HG02870 (cell line): ENCODE results near the gene VWA7.
"Not testable (repeated sequence)": the region's sequence is repeated elsewhere in the genome, so short reads cannot be mapped to it uniquely, and the experiment has no call there.

Source experiments
- ATAC-seq: cut with Tn5 transposase; IDR thresholded peaks from one replicate; pipeline ENCODE4 v1.9.1; 2021; ENCODE audit warnings: mild to moderate bottlenecking, moderate library complexity; ENCODE audit not compliant: unreplicated experiment

The VWA7 gene, protein sequence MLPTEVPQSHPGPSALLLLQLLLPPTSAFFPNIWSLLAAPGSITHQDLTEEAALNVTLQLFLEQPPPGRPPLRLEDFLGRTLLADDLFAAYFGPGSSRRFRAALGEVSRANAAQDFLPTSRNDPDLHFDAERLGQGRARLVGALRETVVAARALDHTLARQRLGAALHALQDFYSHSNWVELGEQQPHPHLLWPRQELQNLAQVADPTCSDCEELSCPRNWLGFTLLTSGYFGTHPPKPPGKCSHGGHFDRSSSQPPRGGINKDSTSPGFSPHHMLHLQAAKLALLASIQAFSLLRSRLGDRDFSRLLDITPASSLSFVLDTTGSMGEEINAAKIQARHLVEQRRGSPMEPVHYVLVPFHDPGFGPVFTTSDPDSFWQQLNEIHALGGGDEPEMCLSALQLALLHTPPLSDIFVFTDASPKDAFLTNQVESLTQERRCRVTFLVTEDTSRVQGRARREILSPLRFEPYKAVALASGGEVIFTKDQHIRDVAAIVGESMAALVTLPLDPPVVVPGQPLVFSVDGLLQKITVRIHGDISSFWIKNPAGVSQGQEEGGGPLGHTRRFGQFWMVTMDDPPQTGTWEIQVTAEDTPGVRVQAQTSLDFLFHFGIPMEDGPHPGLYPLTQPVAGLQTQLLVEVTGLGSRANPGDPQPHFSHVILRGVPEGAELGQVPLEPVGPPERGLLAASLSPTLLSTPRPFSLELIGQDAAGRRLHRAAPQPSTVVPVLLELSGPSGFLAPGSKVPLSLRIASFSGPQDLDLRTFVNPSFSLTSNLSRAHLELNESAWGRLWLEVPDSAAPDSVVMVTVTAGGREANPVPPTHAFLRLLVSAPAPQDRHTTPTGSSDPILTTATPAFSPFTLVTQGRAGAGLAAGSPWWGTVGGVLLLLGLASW

DNA sequence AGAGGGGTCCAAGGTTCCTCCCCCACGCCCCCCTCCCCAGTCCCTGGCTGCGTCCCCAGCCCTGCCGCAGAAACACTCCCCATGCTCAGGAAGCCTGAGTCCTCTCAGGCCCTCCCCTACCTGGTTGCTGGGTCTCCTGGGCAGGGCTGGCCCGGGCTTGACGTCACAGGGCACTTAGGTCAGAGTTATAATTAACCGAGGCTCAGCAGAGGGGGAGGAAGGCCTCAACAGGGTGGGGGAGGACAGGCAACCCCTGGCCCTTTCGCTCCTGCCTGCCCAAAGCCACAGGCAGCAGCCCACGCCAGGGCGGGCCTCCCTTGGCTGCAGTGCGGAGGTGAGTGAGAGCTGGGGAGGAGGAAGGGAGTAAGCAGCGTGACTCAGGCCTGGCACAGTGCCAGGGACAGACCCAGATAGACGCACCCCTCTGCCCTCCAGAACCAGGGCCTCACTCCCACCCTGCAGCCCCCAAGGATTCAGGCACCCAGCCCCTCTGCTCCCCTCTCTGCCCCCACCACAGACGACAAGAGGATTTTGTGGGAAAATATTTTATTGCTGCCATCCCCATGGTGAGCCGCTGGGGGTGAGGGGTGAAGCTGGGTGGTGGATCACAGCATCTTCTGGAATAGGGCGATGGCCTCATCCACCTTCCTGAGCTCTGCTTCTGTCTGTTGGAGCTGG, at the start of gene VWA7:
VWA7 (minus strand) TSS at position 340 of the 678 bp plus-strand sequence. CDS start 549 bp downstream, outside the sequence.
- peak; percentile 63 for ATAC-seq

GRCh38 chr6:31826793-31827285, 49.7 kb upstream of the VWA7 start:
- ATAC-seq, result no peak

DNA sequence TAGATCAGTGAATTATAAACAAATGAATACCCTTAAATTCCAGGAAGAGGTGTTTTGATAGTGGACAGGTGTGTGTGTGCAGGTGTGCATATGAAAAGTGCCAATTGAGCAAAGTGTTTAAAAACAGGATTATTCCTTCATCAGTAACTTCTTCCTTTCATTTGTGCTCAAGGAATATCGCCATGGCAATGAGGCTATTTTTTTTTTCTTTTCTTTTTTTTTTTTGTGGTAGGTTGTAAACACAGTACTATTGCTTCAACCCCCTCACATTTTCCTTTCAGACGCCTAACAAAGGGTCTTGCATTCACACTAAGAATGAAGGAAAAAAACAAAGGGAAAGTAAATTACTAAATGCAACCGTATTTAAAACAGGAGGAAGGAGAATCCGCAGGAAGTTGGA, 48.4 kb upstream of the VWA7 start:
- ATAC-seq, result no peak

DNA sequence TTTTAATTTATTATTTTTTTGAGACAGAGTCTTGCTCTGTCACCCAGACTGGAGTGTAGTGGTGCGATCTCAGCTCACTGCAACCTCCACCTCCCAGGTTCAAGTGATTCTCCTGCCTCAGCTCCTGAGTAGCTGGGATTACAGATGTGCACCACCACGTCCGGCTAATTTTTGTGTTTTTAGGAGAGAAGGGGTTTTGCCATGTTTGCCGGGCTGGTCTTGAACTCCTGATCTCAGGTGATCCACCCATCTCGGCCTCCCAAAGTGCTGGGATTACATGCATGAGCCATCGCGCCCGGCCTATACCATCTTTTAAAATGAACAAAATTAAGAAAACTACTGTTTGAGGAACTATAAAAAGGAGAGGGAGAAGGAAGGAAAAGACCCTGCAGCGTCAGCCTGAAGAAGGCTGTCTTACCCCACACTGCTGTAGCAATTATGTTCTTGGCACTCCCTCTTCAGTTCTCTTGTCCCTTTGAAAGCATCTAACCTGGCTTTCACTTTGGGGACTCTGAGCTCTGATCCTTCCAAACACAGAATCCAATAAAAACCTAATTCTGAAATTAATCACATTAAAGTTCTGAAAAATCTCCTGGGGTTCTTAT, 46.6 kb upstream of the VWA7 start:
- ATAC-seq, result not testable (repeated sequence)

DNA sequence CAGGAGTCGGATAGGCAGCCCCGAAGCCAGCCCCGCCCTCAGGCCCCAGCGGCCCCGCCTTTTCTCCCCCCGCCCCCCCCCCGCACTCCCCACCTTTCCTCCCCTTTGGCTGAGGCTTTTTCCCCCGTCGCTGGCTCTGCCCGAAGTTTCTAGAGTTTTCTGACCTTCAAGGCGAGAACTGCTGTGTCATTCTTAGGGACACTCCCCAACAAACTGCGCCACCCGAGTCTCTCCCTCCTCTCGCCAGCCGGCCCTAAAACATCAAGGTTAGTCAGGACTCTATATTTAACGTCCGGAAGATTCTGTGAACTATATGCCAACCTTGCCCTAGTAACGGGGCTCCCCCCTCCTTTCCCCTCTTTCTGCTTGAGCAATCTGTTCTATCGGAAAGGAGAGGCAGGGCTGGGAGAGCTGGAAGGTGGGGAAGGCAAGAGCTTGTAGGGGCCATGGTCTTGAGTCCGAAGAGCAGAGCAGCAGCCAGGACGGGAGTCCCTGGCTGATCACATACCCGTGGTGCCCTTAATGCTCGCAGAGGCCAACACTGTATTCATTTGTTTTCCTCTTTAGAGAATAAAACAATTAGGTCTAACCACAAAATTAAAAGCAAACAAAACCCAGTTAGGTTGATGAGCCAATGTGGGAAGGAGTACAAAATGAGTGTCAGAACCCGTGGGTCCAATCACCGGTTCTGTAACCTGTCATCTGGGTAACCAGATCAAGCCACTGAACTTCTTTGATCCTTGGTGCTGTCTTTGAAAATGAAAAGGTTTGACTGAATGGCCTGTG, 45.1 kb upstream of the VWA7 start:
- ATAC-seq, result no peak

- ATAC-seq, result no peak
These were observed 44.3 kb upstream of the VWA7 start for GRCh38 chr6:31821301-31822035.

GRCh38 chr6:31820399-31820798, 43.3 kb upstream of the VWA7 start:
- ATAC-seq, result not testable (repeated sequence)

DNA sequence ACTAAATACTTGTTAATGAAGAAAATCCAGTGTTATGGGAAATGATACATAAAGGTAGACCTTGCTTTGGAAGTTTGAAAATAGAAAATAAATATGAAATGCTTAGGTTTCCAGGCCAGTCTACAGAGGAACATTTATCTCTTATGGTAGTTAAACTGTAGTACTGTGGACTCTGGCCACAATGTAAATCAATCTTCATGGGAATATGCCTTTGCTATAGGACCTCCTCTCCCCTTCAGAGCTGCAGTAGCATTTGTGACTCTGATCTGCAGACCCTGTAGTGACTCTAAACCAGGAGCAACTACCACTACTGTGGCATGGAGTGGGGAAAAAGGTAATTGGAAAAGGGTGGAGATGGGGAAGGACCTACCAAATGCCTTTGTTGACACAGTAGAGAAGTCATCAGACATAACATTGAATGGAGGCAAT, 42.8 kb upstream of the VWA7 start:
- ATAC-seq, result no peak

DNA sequence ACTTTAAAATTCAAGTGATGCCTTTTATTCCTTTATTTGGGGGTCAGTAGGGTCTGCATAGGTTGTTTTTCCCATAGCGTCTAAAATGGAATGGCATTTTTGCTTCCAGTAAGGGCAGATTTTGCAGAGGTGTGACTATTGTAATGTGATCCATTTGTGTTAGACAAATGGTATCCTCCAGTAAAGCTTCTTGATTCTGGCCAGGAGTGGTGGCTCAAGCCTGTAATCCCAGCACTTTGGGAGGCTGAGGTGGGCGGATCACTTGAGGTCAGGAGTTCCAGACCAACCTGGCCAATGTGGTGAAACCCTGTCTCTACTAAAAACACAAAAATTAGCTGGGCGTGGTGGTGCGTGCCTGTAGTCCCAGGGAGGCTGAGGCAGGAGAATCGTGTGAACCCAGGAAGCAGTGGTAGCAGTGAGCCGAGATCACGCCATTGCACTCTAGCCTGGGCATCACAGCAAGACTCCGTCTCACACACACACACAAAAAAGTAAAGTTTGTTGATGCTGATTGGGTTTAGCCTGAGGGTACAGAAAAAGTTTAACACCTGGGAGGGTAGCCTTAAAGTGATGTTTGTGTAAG, 40.9 kb upstream of the VWA7 start:
- ATAC-seq, result not testable (repeated sequence)

DNA sequence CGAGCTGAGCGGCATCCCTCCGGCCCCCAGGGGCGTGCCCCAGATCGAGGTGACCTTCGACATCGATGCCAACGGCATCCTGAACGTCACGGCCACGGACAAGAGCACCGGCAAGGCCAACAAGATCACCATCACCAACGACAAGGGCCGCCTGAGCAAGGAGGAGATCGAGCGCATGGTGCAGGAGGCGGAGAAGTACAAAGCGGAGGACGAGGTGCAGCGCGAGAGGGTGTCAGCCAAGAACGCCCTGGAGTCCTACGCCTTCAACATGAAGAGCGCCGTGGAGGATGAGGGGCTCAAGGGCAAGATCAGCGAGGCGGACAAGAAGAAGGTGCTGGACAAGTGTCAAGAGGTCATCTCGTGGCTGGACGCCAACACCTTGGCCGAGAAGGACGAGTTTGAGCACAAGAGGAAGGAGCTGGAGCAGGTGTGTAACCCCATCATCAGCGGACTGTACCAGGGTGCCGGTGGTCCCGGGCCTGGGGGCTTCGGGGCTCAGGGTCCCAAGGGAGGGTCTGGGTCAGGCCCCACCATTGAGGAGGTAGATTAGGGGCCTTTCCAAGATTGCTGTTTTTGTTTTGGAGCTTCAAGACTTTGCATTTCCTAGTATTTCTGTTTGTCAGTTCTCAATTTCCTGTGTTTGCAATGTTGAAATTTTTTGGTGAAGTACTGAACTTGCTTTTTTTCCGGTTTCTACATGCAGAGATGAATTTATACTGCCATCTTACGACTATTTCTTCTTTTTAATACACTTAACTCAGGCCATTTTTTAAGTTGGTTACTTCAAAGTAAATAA, 40.2 kb upstream of the VWA7 start:
- not testable (repeated sequence) for ATAC-seq

DNA sequence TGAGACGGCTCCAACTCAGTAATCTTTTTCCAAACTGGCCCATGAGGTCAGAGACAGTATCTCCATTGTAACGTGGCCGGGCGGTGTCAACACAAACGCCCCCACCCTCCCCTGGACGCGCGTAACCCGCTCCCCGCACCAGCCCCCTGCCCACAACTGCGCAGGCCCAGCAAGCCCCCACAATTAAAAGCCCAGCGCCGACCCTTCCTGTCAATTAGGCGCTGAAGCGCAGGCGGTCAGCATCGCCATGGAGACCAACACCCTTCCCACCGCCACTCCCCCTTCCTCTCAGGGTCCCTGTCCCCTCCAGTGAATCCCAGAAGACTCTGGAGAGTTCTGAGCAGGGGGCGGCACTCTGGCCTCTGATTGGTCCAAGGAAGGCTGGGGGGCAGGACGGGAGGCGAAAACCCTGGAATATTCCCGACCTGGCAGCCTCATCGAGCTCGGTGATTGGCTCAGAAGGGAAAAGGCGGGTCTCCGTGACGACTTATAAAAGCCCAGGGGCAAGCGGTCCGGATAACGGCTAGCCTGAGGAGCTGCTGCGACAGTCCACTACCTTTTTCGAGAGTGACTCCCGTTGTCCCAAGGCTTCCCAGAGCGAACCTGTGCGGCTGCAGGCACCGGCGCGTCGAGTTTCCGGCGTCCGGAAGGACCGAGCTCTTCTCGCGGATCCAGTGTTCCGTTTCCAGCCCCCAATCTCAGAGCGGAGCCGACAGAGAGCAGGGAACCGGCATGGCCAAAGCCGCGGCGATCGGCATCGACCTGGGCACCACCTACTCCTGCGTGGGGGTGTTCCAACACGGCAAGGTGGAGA, 38.1 kb upstream of the VWA7 start, which contains the start of the genes HSPA1A and HSPA1L:
HSPA1A (plus strand) TSS at position 519 of the 814 bp plus-strand sequence; CDS start at position 733, 214 bp downstream.
HSPA1L (minus strand) TSS at position 259 of the 814 bp plus-strand sequence. CDS start 3,311 bp downstream, outside the sequence.
- peak; percentile 29 for ATAC-seq

DNA sequence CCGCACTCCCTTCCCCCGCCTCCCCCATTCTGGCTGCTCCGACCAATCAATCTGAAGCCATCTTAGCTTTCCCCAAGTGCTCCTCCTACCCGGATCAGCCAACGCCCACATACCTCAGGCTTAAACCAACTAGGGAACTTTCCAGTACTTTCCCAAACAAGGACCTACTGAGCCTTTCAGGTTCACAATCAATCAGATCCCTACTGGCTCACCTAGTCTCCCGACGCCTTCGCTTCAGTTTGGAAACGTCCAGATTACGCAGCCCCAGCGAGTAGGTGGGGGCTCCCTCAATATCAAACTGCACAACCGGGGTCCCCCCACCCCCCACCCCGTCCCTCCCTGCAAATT, 37.5 kb upstream of the VWA7 start:
- ATAC-seq, result no peak

DNA sequence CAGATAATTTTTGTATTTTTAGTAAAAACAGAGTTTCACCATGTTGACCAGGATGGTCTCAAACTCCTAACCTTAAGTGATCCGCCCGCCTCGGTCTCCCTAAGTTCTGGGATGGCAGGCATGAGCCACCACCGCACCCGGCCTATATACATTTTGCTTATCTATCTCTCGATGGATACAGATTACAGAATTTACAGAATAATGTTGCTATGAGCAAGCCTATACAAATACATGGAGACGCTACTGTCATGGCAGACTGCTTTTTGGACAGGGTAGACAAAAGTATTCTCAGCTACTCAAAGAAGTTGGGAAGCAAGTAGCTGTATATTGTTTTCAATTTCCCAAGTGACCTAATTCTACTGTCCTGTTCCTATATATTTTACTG, 36.3 kb upstream of the VWA7 start:
- no peak for ATAC-seq

GRCh38 chr6:31811645-31812044, 34.5 kb upstream of the VWA7 start:
- ATAC-seq, result no peak

GRCh38 chr6:31808599-31808998, 31.5 kb upstream of the VWA7 start:
- ATAC-seq, result not testable (repeated sequence)

- peak; percentile 86 for ATAC-seq
These were observed 29.5 kb upstream of the VWA7 start, which contains the start of gene LSM2 for GRCh38 chr6:31806470-31807272. Gene LSM2 (minus strand): TSS chr6:31806966. CDS start chr6:31806757, 209 bp downstream.
